H54 (cell line): ENCODE results near the gene TEDC1.
A peak's percentile ranks its signal among the peaks of the same experiment; 100 is the strongest.

Experiments used
- DNase-seq: peaks from one replicate; pipeline ENCODE4 v3.0.0; 2011; ENCODE audit warnings: low spot score, mixed read lengths; ENCODE audit not compliant: insufficient read length
- FAIRE-seq: peaks from 3 replicates; lab custom pipeline; 2011; peaks lifted over from hg19 to GRCh38; lab: Jason Lieb, UNC
- POLR2A ChIP-seq: IDR thresholded peaks from 2 replicates; pipeline ENCODE4 v1.6.1; 2011; ENCODE audit warnings: low read depth, mild to moderate bottlenecking, low read length

The TEDC1 gene

GRCh38 chr14:105487986-105488777 lies 2.9 kb upstream of the TEDC1 start:
- FAIRE-seq (no peak), DNase-seq (no peak)
- TF ChIP-seq POLR2A = no peak

DNA sequence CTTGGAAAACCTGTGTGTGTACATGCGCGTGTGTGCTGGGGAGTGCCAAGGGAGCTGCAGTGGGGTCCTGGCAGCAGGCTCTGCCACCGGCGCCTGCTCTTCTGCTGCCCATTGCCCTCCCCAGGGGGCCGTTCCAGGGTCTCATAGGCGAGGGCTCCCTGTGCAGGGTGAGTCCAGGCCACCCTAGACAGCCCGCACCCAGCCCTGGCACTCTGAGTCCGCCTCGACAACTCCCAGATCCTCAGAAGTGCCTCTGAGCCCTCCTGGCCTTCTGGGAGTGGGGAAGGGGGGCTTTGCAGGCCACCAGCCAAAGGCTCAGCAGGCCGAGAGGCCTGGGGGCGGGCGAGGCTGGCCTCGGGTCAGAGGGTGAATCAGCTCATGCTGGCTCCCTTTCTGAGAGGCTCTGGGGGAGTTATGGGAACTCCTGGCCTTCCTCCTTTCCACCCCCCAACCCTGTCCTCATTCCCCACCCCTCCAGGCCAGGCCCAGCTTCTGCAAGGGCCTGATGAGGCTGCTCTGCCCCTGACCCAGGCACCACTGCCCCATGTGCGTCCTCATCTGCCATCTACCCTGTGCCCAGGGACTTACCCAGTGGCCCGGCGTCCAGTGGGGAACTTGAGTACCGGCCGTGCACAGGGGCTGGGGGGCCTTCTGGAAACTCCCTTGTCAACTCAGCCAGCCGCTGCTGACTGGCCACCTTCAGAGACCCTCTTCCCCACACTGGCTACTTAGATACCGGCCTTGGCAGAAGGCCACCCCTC lies 2.1 kb upstream of the TEDC1 start:
- TF ChIP-seq POLR2A = no peak
- DNase-seq (no peak), FAIRE-seq (no peak)

DNA sequence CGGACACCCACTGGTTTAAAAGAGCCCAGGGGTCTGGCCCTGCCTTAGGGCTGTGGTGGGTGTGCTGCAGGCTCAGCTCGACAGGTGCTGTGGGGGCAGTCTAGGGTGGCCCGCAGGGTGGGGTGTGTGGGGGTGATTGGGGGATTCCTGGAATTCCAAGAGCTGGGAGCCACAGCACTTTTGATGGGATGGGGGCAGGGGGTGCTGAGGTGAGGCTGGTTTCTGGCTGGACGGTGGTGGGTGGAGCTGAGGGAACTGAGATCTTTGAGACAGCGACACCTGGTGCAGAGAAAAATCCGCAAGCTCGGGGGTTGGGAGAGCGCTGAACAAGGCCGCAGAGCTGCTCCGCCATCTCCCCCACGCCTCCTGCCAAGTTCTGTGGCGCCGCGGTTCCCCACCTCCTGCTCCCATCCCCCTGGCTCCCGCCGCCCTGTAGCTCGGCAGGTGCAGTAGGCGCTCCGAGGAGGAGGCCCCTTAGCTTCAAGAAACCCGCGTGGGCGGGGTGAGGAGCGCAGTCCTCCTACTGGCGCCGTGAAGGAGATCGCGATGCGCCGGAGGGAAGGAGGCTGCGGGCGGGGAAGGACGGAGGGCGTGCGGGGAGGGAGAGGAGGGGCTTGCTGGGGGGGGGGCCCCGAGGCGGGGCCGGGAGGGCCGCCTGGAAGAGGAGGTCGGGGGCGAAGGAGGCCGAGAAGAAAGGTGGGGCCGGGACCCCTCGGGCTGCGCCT lies 1.3 kb upstream of the TEDC1 start:
- DNase-seq (peak; percentile 90), FAIRE-seq (peak; percentile 77)
- TF ChIP-seq POLR2A = no peak

DNA sequence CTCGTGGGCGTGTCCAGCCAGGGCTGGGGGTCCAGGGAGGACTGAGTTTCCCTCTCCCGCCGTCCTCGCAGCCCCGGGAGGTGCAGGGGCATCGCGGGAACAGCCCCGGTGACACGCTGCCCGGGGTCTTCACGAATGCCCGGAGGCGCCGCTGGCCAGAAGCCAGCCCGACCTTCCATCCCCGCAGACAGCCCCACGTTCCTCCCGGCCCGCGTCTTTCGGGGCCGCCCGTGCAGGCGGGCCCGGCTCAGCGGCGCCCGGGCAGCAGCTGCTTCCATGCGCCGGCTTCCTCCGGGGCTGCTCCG lies 827 bp upstream of the TEDC1 start:
- DNase-seq (no peak), FAIRE-seq (no peak)
- no peak for TF ChIP-seq POLR2A

DNA sequence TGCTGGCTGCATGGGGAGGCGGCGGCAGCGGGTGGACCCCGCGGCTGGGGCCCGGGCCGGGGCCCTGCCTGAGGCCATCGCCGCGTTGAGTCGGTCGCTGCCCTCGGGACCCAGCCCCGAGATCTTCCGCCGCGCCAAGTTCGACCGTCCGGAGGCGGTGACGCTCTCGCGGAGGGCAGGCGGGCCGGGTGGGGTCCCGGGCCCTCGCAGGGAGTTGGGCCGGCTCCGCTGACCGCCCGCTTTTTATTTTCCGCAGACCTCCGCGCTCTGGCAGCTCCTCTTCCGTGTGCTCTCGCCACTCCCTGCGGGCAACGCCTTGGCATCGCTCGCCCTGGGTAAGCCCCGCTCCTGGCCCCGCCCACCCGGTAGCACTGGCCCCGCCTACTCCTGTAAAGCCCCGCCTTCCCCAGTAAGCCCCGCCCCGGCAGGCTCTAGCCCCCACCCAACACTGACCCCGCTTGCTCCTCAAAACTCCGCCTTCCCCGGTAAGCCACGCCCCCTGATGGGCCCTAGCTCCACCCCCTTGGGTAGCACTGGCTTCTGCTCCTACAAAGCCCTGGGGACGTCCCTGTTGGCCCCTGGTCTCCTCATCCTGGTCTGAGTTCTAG lies 424 bp downstream of the TEDC1 start:
- 0 out of 2 replicates have a peak, but pooled peaks have one; percentile 1 for TF ChIP-seq POLR2A
- DNase-seq (peak; percentile 85), FAIRE-seq (peak; percentile 65)

DNA sequence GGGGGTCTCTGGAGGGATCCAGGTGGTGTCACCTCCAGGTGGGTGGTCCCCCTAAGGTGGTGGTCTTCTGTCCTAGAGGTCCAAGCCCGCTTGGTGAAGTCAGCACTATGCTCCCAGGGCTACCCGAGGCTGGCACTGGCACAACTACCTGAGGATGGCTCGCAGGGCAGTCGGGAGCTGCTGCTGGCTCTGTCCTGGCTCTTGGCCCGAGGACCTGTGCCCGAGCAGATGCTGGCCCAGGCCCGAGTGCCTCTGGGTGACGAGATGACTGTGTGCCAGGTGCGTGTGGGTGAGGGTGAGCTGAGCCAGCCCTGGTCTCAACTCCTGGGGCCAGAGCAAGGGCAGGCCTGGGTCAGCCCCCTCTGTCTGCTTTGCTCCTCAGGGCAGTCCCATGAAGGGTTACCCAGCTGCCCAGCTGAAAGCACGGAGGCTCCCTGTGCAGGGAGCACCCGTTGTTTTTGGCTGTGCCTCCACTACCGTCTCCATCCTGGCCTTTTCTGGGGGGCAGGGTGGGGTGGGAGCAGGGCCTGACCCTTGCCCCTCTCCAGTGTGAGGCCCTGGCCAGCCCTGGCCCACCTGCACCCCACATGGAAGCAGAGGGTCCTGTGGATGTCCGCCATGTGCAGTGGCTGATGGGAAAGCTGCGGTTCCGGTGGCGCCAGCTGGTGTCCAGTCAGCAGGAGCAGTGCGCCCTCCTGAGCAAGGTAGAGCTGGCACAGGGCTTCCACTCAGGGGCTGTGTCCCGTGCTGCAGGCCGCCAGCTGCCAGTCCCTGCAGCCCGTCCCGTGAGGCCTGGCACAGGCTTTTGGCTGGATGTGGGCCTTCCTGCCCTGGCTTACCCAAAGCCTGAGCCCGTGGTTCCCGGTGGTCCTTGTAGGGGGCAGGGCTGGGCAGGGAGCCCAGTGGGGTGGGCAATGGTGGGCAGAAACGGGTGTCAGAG lies 1.3 kb downstream of the TEDC1 start:
- no peak for TF ChIP-seq POLR2A
- FAIRE-seq (no peak), DNase-seq (no peak)

DNA sequence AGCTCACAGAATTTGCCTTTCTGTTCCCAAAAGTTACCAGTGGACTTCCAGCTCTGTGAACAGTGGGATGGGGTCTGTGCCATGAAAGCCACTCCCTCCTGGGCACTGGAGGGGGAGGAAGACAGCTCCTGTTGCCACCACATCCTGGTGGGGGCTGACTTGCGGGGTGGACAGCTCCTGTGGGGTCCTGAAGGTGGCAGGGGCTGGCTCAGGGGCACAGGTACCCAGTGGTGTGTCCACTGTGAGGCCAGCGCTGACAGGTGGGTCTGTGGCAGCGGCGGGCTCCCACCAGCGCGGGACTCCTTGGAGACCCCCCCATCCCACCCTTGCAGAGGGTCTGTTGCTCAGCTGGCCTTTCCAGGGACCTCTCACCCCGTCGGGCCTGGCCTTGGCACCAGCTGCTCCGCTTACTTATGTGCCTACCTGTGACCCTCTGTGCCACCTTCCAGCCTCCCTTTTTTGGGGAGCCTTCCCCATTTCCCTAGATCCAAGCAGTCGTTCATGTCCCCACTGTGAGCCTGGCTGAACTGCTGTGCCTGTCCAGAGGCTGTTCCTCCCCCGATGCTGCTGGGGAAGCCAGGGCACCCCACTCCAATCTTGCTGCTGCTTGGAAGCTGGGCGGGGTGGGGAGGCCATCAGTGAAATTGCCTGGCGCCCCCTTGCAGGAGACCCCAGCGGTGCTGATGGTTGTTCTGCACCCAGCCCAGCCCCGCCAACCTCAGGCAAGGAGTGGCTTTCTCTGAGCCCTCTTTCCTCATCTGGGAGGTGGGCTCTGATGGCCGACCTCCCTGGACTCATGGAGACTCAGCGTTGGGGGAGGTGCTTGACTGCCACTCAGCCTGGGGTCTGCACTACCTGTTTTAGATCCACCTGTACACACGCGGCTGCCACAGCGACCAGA lies 2.2 kb downstream of the TEDC1 start:
- FAIRE-seq (no peak), DNase-seq (no peak)
- TF ChIP-seq POLR2A = no peak

GRCh38 chr14:105493921-105494605 lies 3.0 kb downstream of the TEDC1 start:
- FAIRE-seq (no peak), DNase-seq (no peak)
- TF ChIP-seq POLR2A = no peak

DNA sequence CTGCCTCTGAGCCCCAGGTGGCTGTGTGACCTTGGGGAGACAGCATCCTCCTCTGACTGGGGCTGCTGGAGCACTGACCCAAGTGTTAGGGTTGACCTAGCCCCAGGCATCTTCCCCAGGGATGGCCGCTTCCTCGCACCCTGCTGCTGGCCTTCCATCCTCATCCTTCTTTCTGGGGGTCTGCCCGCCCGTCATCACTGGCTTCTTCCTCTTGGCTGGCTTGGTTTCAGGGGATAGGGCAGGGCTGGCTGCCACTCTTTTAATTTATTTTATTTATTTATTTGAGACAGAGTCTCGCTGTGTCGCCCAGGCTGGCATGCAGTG lies 3.5 kb downstream of the TEDC1 start:
- FAIRE-seq (no peak), DNase-seq (no peak)
- TF ChIP-seq POLR2A = no peak

- TF ChIP-seq POLR2A = no peak
- no peak for DNase-seq
- no peak for FAIRE-seq
These were observed 4.3 kb downstream of the TEDC1 start for GRCh38 chr14:105495101-105495989.

DNA sequence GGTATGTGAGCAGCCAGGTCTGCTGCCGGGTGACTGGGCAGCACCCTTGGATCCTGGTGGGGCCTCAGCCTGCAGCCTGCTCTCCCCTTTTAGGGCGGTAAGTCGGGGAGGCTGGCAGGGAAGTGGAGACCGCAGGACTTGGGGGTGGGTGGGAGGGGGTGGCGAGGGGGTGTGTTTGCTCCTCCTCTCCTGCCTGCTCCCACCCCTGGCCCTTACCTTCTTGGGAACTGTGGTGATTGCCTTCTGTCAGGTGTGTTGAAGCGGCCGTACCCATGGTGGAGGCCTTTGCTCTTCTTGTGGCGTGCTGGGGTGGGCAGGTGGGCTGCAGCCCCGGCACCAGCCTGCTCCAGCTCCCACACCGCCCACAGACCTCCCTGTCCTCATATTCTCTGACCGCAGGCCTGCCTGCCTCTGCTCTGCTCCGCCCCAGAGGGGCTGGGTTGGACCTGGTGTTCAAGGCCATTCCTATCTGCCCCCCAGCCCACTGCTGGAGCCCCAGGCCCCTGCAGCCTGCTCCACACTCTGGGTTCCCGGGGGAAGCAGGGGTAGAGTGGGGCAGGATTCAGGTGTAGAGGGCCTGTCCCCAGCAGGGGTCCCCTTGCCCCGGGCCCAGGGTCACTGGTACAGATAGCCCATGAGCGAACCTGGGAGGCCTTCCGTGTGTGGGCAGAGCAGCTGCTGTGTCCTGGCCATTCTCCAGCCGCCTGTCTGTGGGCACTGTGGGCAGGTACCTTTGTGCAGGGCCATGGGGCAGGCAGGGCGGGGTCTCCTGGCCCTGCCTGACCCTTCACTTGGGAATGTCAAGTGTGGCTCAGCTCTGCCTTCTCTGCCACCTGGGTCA lies 5.2 kb downstream of the TEDC1 start:
- TF ChIP-seq POLR2A = no peak
- no peak for DNase-seq
- no peak for FAIRE-seq
